ENCODE results near the gene TSHZ1. TPM values are rescaled to one million over a fixed set of nuclear protein-coding genes. Genes with fewer than 3 reads are reported as not detected.

TSHZ1 gene
- total and polyA plus RNA-seq, 2 of the 8 experiments (the other 6 are each of a cell fraction or from before 2014, with no cell fraction given), result 0.03 to 0.32 TPM

GRCh38 chr18:75248426-75249174, 38.0 kb downstream of the TSHZ1 start:
- FAIRE-seq (no peak), DNase-seq (ENCODE audit: low read depth in 1 of 2, low spot score in 2 of 2) (no peak)
- H4K91ac ChIP-seq (replicated peaks; ENCODE audit: insufficient read length, low read length), result no peak overlapping the region
- H3K27ac ChIP-seq (ENCODE audit: low read depth, low read length), result no peak overlapping the region
- H3K79me2 ChIP-seq (ENCODE audit: control insufficient read depth in 1 of 2, insufficient read depth in 2 of 2, low read length in 2 of 2), result no peaks in the 10 kb centered on the region
- 89% methylated on average over 20 of the region's 20 CpGs; no CpG with 5 or more reads in 1 of the 2 experiments for WGBS, 2 experiments (ENCODE audit: extremely low coverage in 1 of 2, insufficient coverage in 1 of 2, insufficient read length in 1 of 2, insufficient replicate concordance in 2 of 2, low coverage in 1 of 2, low lambda C conversion rate in 2 of 2, missing lambda C conversion rate in 1 of 2)
- no peak overlapping the region for H3K4me2 ChIP-seq (ENCODE audit: insufficient read depth in 1 of 2, low read depth in 2 of 2, low read length in 2 of 2)
- no peaks in the 10 kb centered on the region; a peak in 1 of 7 replicates for H3K4me1 ChIP-seq (replicated peaks in 1 of 4; ENCODE audit: control insufficient read depth in 3 of 4, insufficient read depth in 4 of 4, low read length in 3 of 4)
- no peaks in the 10 kb centered on the region for H4K20me1 ChIP-seq (replicated peaks in 1 of 2; ENCODE audit: control insufficient read depth in 1 of 2, insufficient read depth in 2 of 2, low read length in 2 of 2)
- no peaks in the 10 kb centered on the region for H3K27me3 ChIP-seq (replicated peaks in 1 of 4; ENCODE audit: control insufficient read depth in 3 of 4, extremely low read depth in 1 of 4, insufficient read depth in 3 of 4, low read length in 3 of 4)
- no peak overlapping the region for H2BK15ac ChIP-seq (ENCODE audit: low read length)
- ChIA-PET CTCF (ENCODE audit: partially characterized antibody) (no interaction called here), POLR2A (ENCODE audit: partially characterized antibody) (no interaction called here)
- no peak overlapping the region for H3K9ac ChIP-seq (replicated peaks in 1 of 4; ENCODE audit: extremely low read depth in 1 of 4, low read depth in 3 of 4, low read length in 3 of 4)
- no peak overlapping the region for H2BK5ac ChIP-seq (ENCODE audit: low read depth, low read length)
- no peak overlapping the region for H3K4me3 ChIP-seq (ENCODE audit: extremely low read depth in 1 of 4, insufficient read depth in 2 of 4, low read depth in 3 of 4, low read length in 4 of 4)
- no peaks in the 10 kb centered on the region for H3K23me2 ChIP-seq (ENCODE audit: low read depth, low read length)
- H3K18ac ChIP-seq (ENCODE audit: extremely low read depth, low read length), result no peak overlapping the region
- H2AK5ac ChIP-seq (ENCODE audit: low read depth, low read length), result no peak overlapping the region
- H3K4ac ChIP-seq (replicated peaks; ENCODE audit: insufficient read length, low read depth, low read length), result no peak overlapping the region
- no peak overlapping the region for H2BK120ac ChIP-seq (replicated peaks; ENCODE audit: low read depth, low read length)
- H3K23ac ChIP-seq (ENCODE audit: insufficient read length), result no peak overlapping the region
- no peak overlapping the region for H3K14ac ChIP-seq (ENCODE audit: insufficient read length)
- no peak overlapping the region for H2BK20ac ChIP-seq (ENCODE audit: low read length)
- no peak overlapping the region for H2AFZ ChIP-seq (ENCODE audit: low read length)
- H3K56ac ChIP-seq (replicated peaks; ENCODE audit: insufficient read length, low read depth, low read length), result no peak overlapping the region
- no peaks in the 10 kb centered on the region for H3K36me3 ChIP-seq (ENCODE audit: control insufficient read depth in 2 of 4, insufficient read depth in 4 of 4, low read length in 3 of 4)
- H4K5ac ChIP-seq (ENCODE audit: insufficient read length, low read depth, low read length), result no peak overlapping the region
- H3K79me1 ChIP-seq (ENCODE audit: low read depth, low read length), result no peaks in the 10 kb centered on the region
- no peaks in the 10 kb centered on the region for H3K9me3 ChIP-seq (ENCODE audit: insufficient read depth in 2 of 2, low read depth in 1 of 2, low read length in 1 of 2)
- H4K8ac ChIP-seq (ENCODE audit: extremely low read depth, insufficient read depth, low read length), result no peak overlapping the region
- H2BK12ac ChIP-seq (ENCODE audit: low read depth, low read length), result no peak overlapping the region
- TF ChIP-seq CHD2 (IDR thresholded peaks at IDR 0.05; ENCODE audit: low read length), result no peak
- TF ChIP-seq PHF8 (conservative IDR thresholded peaks at IDR 0.05; ENCODE audit: low read depth, low read length), result no peak
- no peak for TF ChIP-seq RAD21 (IDR thresholded peaks at IDR 0.05 in 1 of 2, conservative IDR thresholded peaks at IDR 0.05 in 1 of 2; ENCODE audit: low read depth in 2 of 2, low read length in 2 of 2)
- TF ChIP-seq GABPA (IDR thresholded peaks at IDR 0.05; ENCODE audit: borderline replicate concordance, insufficient read depth, low read length), result no peak
- TF ChIP-seq SIN3A (conservative IDR thresholded peaks at IDR 0.05 in 1 of 2, IDR thresholded peaks at IDR 0.05 in 1 of 2; ENCODE audit: low read depth in 1 of 2, low read length in 2 of 2), result no peak
- no peak for TF ChIP-seq BCL11A (IDR thresholded peaks at IDR 0.05; ENCODE audit: low read depth in 2 of 2, low read length in 2 of 2)
- TF ChIP-seq, protein P1, sequence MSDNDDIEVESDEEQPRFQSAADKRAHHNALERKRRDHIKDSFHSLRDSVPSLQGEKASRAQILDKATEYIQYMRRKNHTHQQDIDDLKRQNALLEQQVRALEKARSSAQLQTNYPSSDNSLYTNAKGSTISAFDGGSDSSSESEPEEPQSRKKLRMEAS (IDR thresholded peaks at IDR 0.05), result no peak
- no peak for TF ChIP-seq RBBP5 (IDR thresholded peaks at IDR 0.05; ENCODE audit: borderline replicate concordance, low read depth, low read length)
- TF ChIP-seq CTCF (IDR thresholded peaks at IDR 0.05; ENCODE audit: control extremely low read depth in 1 of 3, insufficient read depth in 1 of 3, low read depth in 1 of 3, low read length in 3 of 3), result no peak
